GM23338 (cell line): ENCODE measurements around the gene ZNF646. TPM values are rescaled to one million over a fixed set of nuclear protein-coding genes. Genes with fewer than 3 reads are reported as not detected.

Source experiments
- ATAC-seq: fragments of 200-7000 bp; cut with Tn5 transposase; 3 replicates; pipeline ENCODE4 v1.9.1; 2020
- DNase-seq: peaks from one replicate; pipeline ENCODE4 v3.0.0-alpha.2; 2015; ENCODE audit warnings: low spot score
- H2AFZ ChIP-seq: fragments of 200-600 bp; sonication (generic); 2 replicates; pipeline ENCODE4 v1.8.0; 2016; ENCODE audit warnings: antibody characterized with exemption, mild to moderate bottlenecking, moderate library complexity
- H3F3A ChIP-seq: fragments of 200-600 bp; sonication (generic); replicated peaks from 2 replicates; pipeline ENCODE4 v1.8.0; 2017; ENCODE audit warnings: antibody characterized with exemption, mixed run types, low read depth
- H3K27ac ChIP-seq: fragments of 200-600 bp; sonication (generic); 2 replicates; pipeline ENCODE4 v1.6.1; 2016; ENCODE audit warnings: low read depth
- H3K27me3 ChIP-seq: fragments of 200-600 bp; sonication (generic); 2 replicates; pipeline ENCODE4 v1.8.0; 2016; ENCODE audit warnings: mild to moderate bottlenecking, mixed run types, moderate library complexity; ENCODE audit not compliant: insufficient read depth
- H3K36me3 ChIP-seq: fragments of 200-600 bp; sonication (generic); 2 replicates; pipeline ENCODE4 v1.8.0; 2016; ENCODE audit warnings: mild to moderate bottlenecking; ENCODE audit not compliant: insufficient read depth
- H3K4me1 ChIP-seq: fragments of 200-600 bp; sonication (generic); 2 replicates; pipeline ENCODE4 v1.8.0; 2016; ENCODE audit warnings: mild to moderate bottlenecking, moderate library complexity; ENCODE audit not compliant: insufficient read depth
- H3K4me2 ChIP-seq: fragments of 200-600 bp; sonication (generic); 2 replicates; pipeline ENCODE4 v1.7.1; 2017; ENCODE audit warnings: mixed run types
- H3K4me3 ChIP-seq: fragments of 200-600 bp; sonication (generic); 2 replicates; pipeline ENCODE4 v1.6.1; 2016; ENCODE audit warnings: mixed run types
- H3K79me2 ChIP-seq: fragments of 200-600 bp; sonication (generic); replicated peaks from 2 replicates; pipeline ENCODE4 v1.8.0; 2017; ENCODE audit warnings: mild to moderate bottlenecking; ENCODE audit not compliant: insufficient read depth
- H3K9me2 ChIP-seq: fragments of 200-600 bp; sonication (generic); 2 replicates; pipeline ENCODE4 v1.8.0; 2017; ENCODE audit not compliant: insufficient read depth
- H4K20me1 ChIP-seq: fragments of 200-600 bp; sonication (generic); replicated peaks from 2 replicates; pipeline ENCODE4 v1.8.0; 2017; ENCODE audit warnings: mild to moderate bottlenecking; ENCODE audit not compliant: insufficient read depth
- H3K27ac Mint-ChIP-seq: 2 replicates; pipeline ENCODE4 v1.8.0; 2020; ENCODE audit warnings: inconsistent platforms, mild to moderate bottlenecking, moderate library complexity, mixed read lengths
- H3K27me3 Mint-ChIP-seq: 3 replicates; pipeline ENCODE4 v1.8.0; 2022; ENCODE audit warnings: low read depth, mild to moderate bottlenecking, moderate library complexity, mixed read lengths, inconsistent platforms; ENCODE audit not compliant: insufficient read depth, poor library complexity
- H3K36me3 Mint-ChIP-seq: 3 replicates; pipeline ENCODE4 v1.8.0; 2021; ENCODE audit warnings: low read depth, mild to moderate bottlenecking, inconsistent platforms, moderate library complexity, mixed read lengths
- H3K4me1 Mint-ChIP-seq: 3 replicates; pipeline ENCODE4 v1.8.0; 2020; ENCODE audit warnings: mild to moderate bottlenecking, inconsistent platforms, mixed read lengths
- H3K4me3 Mint-ChIP-seq: 3 replicates; pipeline ENCODE4 v1.8.0; 2021; ENCODE audit warnings: moderate library complexity, mild to moderate bottlenecking, inconsistent platforms, mixed read lengths
- H3K9me3 Mint-ChIP-seq: 3 replicates; pipeline ENCODE4 v1.8.0; 2020; ENCODE audit warnings: moderate library complexity, mild to moderate bottlenecking, inconsistent platforms, mixed read lengths
- ETS1 ChIP-seq: IDR thresholded peaks from 2 replicates; pipeline ENCODE4 v1.6.1; 2016; ENCODE audit warnings: antibody characterized with exemption
- ZNF331 ChIP-seq: fragments of 250-450 bp; sonication (Bioruptor Pico); IDR thresholded peaks from 2 replicates; pipeline ENCODE4 v1.5.0; 2020; ENCODE audit warnings: low read depth, mild to moderate bottlenecking, moderate library complexity
- ZNF462 ChIP-seq: fragments of 250-450 bp; sonication (Bioruptor Pico); IDR thresholded peaks from 2 replicates; pipeline ENCODE4 v1.5.0; 2020; ENCODE audit warnings: mild to moderate bottlenecking, moderate library complexity
- polyA plus RNA-seq: library from polyadenylated mRNA; unstranded; fragments of >200 nt; fragmentation: Nextera tagmentation; extraction: Ambion mirVana; gene quantifications from 2 replicates; pipeline ENCODE4 v1.2.1, GENCODE V29; 2016
- total RNA-seq: library from RNA; depleted of rRNA; stranded (reverse); fragments of >200 nt; shearing (Covaris generic); gene quantifications from 2 replicates; pipeline ENCODE4 v1.2.3, GENCODE V29; 2014

The ZNF646 gene
- total and polyA plus RNA-seq, 2 experiments from 2014 or later, result 6.3 to 29.3 TPM

- TF ChIP-seq ZNF331 (CRISPR knock-in tag) (no peak), ETS1 (no peak), ZNF462 (CRISPR knock-in tag) (no peak)
Measured at GRCh38 chr16:31081428-31082351, 7.5 kb downstream of the ZNF646 start (continued).

DNA sequence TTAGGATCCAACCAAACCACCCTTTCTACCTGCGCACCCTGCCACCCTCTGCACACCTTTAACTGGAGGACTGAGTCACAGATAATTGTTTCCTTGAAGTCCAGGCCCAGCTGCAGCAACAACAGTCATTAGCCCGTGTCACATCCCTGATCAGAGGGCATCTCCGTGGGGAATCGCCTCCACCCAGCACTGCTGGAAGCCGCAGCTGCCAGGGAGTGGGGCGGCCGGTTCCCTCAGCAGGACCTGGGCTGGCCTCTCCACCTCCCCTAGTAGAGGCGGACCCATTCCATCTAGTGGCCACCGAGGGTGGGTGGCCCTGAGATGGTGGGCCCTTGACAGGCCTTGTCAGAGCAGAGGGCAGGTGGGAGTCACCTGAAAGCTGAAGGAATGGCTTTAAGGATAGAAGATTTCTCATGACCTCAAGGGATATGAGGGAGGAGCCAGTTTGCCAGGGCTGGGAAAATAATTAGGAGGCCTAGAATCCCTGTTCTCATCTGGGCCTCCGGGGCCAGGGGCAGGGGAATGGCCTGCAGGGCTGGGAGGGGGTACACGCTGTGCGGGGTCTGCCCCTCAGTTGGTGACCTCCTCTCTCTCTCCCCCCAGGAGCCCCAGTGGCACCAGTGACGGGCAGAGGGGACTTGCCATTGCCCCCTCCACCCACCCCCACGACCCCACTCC is 8.3 kb downstream of the ZNF646 start:
- Histone ChIP-seq H3K27me3 (no peaks in the 10 kb centered on the region), H3K4me3 (no peak overlapping the region), H3K79me2 (no peaks in the 10 kb centered on the region), H3K4me2 (no peak overlapping the region), H2AFZ (no peak overlapping the region), H3K27ac (no peak overlapping the region), H3K36me3 (peaks cover 4% of the 10 kb centered on the region; the same call in 1 of the 2 replicates), H4K20me1 (no peaks in the 10 kb centered on the region; the same call in 1 of the 2 replicates), H3K9me2 (no peaks in the 10 kb centered on the region), H3F3A (no peaks in the 10 kb centered on the region), H3K4me1 (no peaks in the 10 kb centered on the region)
- DNase-seq (no peak), ATAC-seq (no peak)
- H3K27ac Mint-ChIP-seq, result no peak overlapping the region
- H3K4me1 Mint-ChIP-seq, result peaks cover 5% of the 10 kb centered on the region; the same call in 1 of the 3 replicates
- peaks cover 9% of the 10 kb centered on the region for H3K27me3 Mint-ChIP-seq
- peaks cover 42% of the 10 kb centered on the region for H3K36me3 Mint-ChIP-seq
- no peak overlapping the region for H3K4me3 Mint-ChIP-seq
- no peaks in the 10 kb centered on the region for H3K9me3 Mint-ChIP-seq
- TF ChIP-seq ZNF462 (CRISPR knock-in tag) (no peak), ETS1 (no peak)
